Right ventricle myocardium inferior (tissue), 1 donor: ENCODE measurements around the gene TDRD10. TPM values are rescaled to one million over a fixed set of nuclear protein-coding genes. Genes with fewer than 3 reads are reported as not detected.
"Not testable (repeated sequence)": the region's sequence is repeated elsewhere in the genome, so short reads cannot be mapped to it uniquely, and the experiment has no call there.

Experiments
- ATAC-seq: fragments of 200-7000 bp; cut with Tn5 transposase; one replicate; pipeline ENCODE4 v1.9.1; 2020; ENCODE audit warnings: mild to moderate bottlenecking, moderate library complexity
- DNase-seq: peaks from one replicate; pipeline ENCODE4 v3.0.0; 2021; ENCODE audit errors: missing footprints
- intact Hi-C: fragments of 100-400 bp; cut with DNase I; formaldehyde crosslinking; loops from one replicate; pipeline ENCODE4 v1.11.0; 2022
- total RNA-seq: library from RNA; stranded (reverse); fragmentation: NEBNext Ultra II Directional; extraction: Animal tissue kit (Norgen Biotek cat#: 25700); gene quantifications from one replicate; pipeline ENCODE4 v1.2.1, GENCODE V29; 2021
- donor health status: DM: no; HTN: yes; CAD: no; lungs with severe emphysema.

Gene TDRD10
- total RNA-seq, 1 donor from 2014 or later: 2.2 TPM

DNA sequence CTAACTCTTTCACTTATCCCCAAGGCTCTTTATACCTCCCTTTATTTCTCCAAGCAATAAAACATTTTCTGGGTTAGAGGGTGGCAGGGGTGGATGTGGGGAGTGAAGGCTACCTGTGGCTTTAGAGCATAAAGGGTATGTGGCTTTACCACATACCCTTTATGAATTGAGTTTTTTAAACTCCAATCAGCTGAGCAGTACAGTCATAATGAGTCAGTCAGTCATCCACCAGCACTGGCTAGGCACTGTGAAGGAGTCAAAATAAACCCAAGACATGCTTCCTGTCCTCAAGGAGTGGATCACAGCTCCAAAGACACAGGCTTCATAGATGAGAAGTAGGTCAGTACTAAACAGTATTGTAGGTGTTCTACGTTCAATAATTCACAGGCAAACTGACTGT is 2.6 kb upstream of the TDRD10 start:
- ATAC-seq (no peak), DNase-seq (no peak)
- intact Hi-C loops: no loop called here

- DNase-seq (no peak), ATAC-seq (no peak)
- intact Hi-C loops: loop anchor here (2.0 kb wide), 1 partner anchor 16 kb away; no protein-coding TSS in a partner anchor
These were observed 1.5 kb upstream of the TDRD10 start for GRCh38 chr1:154500533-154500932.

DNA sequence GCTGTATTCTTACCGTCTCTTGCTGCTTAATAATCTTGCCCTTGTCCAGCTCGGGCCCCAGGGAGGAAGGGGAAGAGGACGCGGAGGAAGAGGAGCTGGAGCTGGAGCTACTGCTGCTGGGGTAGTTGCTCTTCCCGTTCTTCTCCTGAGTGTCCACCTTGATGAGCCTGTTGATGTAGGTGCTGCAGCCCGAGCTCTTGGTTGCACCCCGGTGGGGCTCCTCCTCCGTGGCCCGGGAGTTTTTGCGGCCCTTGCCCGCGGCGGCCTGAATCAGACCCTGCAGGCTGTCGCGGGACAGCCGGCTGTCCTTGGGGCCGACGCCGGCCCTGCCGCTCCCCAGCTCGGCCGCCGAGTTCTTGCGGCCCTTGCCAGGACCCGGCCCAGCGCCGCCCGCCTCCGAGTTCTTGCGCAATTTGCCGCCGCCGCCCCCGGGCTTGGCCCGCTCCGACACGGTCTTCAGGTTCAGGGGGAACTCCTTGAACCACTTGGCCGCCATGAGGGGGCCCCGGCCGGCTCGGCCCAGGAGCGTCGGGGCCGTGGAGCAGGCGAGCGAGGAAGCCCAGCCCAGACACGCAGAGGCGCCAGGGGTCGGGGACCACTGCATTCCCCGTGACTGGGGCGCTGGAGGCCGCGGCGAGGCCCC is 475 bp upstream of the TDRD10 start:
- intact Hi-C loops: loop anchor here (1.0 to 2.0 kb wide), 2 partner anchors 17 to 21 kb away; no protein-coding TSS in a partner anchor
- DNase-seq (peak; percentile 78), ATAC-seq (peak; percentile 83)

- ATAC-seq (peak; percentile 35), DNase-seq (no peak)
- intact Hi-C loops: loop anchor here (1.0 kb wide), 1 partner anchor 22 kb away; no protein-coding TSS in a partner anchor
These were observed 711 bp downstream of the TDRD10 start for GRCh38 chr1:154502744-154503115.

DNA sequence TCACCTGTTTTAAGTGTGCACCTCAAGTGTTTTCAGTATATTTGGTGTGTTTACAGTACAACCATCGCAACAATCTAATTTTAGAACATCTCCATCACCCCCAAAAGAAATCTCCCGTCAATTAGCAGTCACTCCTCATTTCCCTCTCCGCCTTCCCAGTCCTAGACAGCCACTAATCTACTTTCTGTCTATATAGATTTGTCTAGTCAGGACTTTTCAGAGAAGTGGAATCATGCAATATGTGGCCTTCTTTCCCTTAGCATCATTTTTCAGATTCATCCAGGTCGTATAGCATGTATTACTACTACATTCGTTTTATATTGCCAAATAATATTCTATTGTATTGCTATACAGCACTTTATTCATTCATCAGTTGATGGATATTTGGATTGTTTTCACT is 1.9 kb downstream of the TDRD10 start:
- no peak for DNase-seq
- ATAC-seq: no peak
- intact Hi-C loops: no loop called here

GRCh38 chr1:154512760-154513159 is 10.7 kb downstream of the TDRD10 start:
- ATAC-seq: no peak
- intact Hi-C loops: no loop called here
- DNase-seq: no peak

- intact Hi-C loops: no loop called here
- DNase-seq (no peak), ATAC-seq (no peak)
These were observed 12.1 kb downstream of the TDRD10 start for GRCh38 chr1:154514066-154514553.

DNA sequence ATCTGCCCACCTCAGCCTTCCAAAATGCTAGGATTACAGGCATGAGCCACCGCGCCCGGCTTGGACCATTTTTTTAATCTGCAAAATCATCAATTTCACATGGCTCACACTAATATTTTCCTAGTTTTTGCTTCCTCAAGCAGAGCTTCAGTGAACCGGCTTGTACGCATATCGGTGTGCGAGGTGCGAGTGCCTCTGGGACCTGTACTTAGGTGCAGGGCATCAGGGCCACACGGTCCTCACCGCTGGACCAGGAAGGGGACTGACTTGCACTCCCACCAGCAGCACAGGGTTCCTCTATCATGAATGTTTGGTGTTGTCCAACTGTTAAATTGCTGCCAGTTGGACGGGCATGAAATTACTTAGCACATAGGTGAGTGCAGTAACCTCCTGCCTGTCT is 15.6 kb downstream of the TDRD10 start:
- no peak for ATAC-seq
- no peak for DNase-seq
- intact Hi-C loops: no loop called here

DNA sequence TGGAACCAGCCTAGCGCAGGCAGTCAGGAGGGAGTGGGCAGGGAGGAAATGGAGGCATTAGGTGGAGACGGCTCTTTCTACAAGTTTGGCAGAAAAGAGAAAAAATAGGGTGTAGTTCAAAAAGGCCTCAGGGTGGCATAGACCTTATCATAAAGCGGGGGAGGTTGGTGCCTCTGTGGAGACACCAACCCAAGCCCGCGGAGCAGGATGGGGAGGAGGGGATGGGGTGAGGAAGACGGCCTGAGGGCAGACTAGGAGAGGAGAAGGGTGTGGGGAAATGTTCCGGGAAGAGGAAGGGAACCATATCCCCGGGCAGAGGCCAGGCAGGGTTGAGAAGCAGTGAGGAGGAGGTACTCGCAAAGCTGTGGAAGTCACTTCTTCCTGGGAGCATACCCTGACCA is 17.6 kb downstream of the TDRD10 start:
- no peak for DNase-seq
- intact Hi-C loops: no loop called here

DNA sequence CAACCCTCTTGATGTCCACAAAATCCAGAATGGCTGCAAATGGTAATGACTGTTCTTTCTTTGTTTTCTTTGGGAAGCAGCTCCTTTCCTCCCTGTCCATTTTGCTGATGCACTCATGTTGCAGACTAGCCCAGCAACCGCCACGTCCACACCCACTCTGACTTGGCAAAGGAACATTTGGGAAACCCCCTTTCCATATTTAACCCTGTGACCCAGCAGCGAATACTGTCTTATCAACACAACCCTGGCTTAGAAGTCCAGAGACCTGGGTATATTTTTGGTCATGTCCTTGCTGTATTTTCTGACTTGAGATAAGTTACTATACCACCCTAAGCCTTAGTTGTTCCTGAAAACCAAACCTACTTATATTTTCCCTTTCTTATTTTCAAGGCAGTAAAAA is 18.3 kb downstream of the TDRD10 start:
- ATAC-seq: peak; percentile 82
- intact Hi-C loops: no loop called here
- no peak for DNase-seq

More for the DNA sequence above, 17.6 kb downstream of the TDRD10 start:
- peak; percentile 67 for ATAC-seq

DNA sequence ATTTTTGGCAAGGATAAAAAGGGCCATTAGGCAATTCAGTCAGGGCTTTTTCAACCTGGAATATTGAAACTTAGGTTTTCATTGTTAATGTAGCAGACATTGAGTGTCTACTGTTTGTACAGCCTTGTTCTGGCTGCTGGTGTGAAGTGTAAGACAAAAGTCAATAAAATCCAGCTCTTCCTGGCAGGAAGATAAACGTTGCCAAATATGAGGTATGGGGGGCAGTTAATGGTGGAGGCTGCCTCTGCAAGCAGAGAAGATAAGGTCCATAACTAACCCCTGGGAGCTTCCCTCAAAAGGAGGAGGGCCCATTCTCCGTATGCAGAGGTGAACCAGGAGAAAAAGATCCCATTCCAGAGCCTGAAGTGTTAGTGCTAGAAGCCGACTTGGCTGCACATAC is 19.7 kb downstream of the TDRD10 start:
- ATAC-seq (no peak), DNase-seq (no peak)
- intact Hi-C loops: no loop called here

DNA sequence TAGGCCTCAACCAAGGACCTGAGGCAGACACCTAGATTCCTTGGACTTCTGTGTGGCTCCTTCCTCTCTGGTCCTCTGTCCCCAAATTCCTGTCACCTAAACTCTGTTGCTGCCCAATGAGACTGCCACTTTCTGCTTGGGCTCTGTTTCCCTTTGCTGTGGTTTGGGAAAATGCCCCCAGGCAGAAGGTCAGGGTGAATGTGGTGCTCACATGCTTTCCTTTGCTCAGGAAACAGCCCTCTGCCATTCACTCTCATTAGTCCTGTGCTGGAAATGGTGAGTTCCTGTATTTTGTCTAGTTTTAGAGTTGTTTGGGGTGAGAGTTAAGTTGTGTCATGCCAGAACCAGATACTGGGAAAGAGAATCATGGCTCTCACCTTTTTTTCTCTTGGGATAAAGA is 22.9 kb downstream of the TDRD10 start:
- intact Hi-C loops: no loop called here
- no peak for DNase-seq
- no peak for ATAC-seq

GRCh38 chr1:154527192-154527591 is 25.2 kb downstream of the TDRD10 start:
- no peak for ATAC-seq
- DNase-seq: no peak
- intact Hi-C loops: no loop called here

DNA sequence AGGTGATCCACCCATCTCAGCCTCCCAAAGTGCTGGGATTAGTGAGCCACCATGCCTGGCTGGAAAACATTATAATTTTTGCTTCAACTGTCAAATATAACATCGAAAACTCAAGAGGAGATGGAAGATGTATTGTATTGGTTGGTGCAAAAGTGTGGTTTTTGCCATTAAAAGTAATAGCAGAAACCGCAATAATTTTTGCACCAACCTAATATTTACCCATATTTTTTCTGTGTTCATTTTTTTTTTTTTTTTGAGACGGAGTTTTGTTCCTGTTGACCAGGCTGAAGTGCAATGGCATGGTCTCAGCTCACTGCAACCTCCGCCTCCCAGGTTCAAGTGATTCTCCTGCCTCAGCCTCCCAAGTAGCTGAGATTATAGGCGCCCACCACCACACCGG is 27.3 kb downstream of the TDRD10 start:
- DNase-seq (no peak), ATAC-seq (no peak)
- intact Hi-C loops: no loop called here

- intact Hi-C loops, DNase-seq, ATAC-seq: not testable (repeated sequence)
These were observed 29.9 kb downstream of the TDRD10 start for GRCh38 chr1:154531950-154532349.

- DNase-seq: no peak
- ATAC-seq: no peak
- intact Hi-C loops: no loop called here
These were observed 32.2 kb downstream of the TDRD10 start for GRCh38 chr1:154533952-154534844.

DNA sequence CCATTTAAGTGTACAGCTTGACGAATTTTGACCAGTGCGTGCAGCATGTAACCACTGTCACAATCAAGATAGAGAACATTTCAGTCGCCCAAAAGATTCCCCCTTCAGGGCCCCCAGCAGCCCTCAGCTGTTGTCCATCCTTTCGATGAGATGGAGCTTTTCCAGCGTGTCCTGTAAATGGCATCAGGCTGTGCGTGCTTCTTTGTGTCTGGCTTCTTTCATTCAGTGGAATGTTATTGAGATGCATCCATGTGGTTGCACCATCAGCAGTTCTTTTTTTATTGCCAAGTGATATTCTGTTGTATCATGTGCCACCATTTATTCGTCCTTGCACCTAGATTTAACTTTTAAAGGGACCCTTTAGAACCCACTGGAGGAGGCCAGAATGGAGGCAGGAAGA is 34.6 kb downstream of the TDRD10 start:
- DNase-seq (no peak), ATAC-seq (no peak)
- intact Hi-C loops: no loop called here

DNA sequence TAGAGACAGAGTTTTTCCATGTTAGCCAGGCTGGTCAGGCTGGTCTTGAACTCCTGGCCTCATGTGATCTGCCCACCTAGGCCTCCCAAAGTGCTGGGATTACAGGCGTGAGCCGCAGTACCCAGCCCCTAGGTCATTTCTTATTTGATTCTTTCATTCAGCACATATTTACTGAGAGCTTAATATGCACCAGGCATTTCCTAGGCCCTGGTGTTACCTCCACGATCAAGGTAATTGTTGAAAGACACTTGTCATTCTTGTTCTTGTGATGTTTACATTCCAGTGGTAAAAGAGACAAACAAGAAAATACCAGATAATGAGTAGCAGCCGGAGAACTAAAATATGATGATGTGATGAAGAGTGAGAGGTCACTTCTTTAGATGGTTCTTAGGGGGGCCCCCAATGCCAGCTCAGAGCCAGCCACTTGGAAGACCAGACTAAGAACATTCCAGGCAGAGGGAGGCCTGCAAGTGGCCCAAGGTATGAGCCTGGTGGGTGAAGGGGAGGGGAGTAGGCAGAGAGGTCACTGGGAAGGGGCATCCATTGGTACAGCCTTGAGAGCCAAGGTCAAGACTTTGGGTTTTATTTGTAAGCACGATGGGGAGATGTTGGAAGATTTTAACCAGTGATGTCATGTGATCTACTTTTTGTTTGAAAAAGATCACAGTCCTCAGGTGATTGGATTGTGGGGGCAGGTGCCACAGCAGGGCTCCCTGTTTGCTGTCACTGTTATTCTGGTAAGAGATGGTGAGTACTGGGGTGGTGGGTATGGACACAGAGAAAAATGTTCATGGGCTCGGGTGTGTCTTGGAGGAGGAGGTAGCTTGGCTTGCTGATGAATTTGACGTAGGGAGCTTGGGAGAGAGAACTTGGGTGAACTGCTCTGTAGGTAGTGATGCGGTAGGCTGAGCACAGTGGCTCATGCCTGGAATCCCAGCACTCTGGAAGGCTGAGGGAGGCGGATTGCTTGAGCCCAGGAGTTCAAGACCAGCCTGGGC is 37.8 kb downstream of the TDRD10 start:
- no peak for ATAC-seq
- intact Hi-C loops: no loop called here
- DNase-seq: no peak

DNA sequence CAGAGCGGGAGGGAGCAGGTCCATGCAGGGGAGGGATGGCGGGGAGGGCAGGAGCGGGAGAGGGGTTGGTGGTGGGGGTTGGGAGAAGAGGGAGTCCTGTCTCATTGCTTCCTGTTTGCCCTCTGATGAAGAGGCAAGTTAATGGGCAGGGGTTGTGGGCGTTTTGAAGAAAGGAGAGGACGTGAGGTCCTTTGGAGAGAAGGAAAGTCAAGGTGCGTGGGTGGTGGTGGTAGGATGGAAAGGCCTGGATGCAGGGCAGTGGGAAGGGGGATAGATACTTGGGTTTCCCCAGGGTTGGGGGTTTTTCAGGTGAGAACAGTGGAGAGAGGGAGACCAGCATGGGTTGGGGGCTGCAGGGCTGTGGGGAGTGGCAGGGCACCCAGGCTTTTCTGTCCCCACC is 39.2 kb downstream of the TDRD10 start:
- intact Hi-C loops: no loop called here
- ATAC-seq (no peak), DNase-seq (no peak)
